HG03108 (cell line): Measurements from ENCODE around the gene MUC20.
"Not testable (repeated sequence)": the region's sequence is repeated elsewhere in the genome, so short reads cannot be mapped to it uniquely, and the experiment has no call there.

Experiments used
- ATAC-seq: cut with Tn5 transposase; IDR thresholded peaks from one replicate; pipeline ENCODE4 v1.9.1; 2021; ENCODE audit warnings: moderate library complexity; ENCODE audit not compliant: unreplicated experiment

Gene MUC20

DNA sequence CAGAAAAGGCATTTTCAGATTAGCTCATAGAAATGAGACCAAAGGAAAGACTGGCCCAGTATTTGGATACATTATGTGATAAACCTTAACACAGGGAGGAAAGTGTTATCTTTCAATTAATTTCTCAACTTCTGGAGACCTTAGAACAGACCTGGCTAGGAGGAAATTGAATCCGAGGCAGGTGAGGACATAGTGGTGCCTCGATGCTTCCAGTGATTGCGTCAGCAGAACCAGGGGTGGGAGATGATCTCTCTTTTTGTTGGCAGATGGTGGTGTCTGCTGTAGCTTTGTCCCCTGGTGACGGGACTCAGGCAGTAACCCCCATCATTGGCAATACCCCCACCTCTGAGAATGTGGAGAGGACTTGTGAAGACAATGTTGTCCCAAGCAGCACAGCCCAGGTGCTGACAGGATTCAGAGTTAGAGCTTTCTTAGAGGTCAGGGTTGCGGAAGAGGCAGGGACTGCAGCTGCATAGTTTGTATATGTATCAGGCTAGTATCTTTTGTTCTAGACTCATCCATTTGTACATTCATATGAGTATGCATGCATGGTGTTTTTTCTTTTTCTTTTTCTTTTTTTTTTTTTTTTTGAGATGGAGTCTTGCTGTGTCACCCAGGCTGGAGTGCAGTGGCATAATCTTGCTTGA lies 27.9 kb upstream of the MUC20 start:
- ATAC-seq, result no peak

DNA sequence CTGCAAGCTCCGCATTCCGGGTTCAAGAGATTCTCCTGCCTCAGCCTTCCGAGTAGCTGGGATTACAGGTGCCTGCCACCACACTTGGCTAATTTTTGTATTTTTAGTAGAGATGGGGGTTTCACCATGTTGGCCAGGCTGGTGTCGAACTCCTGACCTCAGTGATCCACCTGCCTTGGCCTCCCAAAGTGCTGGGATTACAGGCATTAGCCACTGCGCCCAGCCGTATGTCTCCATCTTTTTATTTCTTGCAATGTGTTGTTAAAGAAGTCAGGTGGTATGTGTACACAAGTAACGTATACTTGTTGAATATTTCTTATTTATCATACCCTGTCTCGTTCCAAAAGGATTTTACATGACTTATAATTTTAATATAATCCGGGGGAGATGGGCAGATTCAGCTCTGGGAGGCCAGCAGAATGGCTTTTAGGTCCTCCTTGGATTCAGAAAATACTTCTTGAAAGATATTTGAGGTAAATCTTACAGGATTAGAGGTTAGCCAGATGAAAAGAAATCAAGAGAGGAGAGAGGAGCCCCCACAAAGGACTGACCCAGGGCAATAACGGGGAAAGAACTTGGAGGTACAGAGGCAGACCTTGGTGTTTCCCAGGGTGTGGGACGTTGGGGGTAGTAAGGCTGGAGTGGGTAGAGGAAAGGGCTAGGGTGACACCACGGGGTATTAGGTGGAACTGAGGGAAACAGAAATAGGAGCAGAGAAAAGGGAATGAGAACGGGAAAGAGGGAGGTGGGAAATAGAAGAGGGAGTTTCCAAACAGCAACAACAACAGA lies 27.2 kb upstream of the MUC20 start:
- ATAC-seq, result no peak

DNA sequence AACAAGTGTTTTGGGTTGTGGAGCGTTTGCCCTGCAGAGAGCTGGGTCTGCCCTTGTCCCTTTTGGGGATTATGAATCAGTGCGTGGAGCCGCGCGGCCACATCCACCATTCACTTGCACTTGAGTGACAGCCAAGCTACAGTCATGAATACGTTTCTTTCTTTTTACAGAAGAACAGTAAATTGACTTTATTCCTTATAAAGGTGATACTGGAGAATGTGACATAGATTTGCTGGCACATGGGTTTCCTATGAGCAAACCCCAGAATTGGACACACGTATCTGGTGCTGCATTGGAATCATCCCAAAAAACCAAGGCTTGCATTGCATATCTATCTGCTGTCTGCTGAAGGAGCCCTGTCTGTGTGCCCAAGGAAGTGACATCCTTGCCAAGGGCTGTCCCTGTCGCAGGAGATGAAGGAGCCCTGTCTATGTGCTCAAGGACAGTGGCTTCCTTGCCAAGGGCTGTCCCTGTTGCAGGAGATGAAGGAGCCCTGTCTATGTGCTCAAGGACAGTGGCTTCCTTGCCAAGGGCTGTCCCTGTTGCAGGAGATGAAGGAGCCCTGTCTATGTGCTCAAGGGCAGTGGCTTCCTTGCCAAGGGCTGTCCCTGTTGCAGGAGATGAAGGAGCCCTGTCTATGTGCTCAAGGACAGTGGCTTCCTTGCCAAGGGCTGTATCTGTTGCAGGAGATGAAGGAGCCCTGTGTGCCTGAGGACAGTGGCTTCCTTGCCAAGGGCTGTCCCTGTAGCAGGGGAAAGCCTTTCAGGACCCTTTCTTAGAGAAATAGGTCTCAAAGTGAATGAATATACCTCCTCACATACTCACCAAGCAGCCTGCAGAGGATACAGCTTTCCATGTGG lies 26.3 kb upstream of the MUC20 start:
- not testable (repeated sequence) for ATAC-seq

DNA sequence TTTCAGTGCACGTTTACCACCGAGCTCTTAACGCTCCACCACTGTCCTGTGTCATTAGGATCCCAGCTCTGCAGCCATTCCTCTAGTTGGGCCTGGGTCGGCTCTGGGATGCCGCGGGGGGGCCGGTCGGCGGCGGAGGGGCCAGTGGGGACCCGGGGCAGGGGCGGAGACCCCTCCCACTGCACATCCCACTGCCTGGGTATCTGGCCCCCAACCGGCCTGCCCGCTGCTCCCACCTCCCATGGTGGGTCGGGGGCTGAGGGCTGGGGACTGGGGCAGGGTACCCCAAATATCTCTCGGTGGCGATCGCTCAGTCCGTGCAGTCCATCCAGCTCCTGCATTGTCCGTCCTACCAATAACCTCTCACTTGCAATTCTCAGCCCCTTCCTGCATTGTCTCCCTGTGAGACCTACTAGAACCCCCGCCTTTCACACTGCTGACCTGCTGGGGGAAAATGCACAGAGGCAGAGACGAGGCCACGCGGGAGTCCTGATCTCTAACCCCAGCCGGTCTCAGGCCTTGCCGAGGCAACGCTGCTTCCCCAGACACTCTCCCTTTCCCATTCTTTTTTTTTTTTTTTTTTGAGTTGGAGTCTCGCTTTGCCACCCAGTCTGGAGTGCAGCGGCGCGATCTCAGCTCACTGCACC lies 24.0 kb upstream of the MUC20 start:
- no peak for ATAC-seq

DNA sequence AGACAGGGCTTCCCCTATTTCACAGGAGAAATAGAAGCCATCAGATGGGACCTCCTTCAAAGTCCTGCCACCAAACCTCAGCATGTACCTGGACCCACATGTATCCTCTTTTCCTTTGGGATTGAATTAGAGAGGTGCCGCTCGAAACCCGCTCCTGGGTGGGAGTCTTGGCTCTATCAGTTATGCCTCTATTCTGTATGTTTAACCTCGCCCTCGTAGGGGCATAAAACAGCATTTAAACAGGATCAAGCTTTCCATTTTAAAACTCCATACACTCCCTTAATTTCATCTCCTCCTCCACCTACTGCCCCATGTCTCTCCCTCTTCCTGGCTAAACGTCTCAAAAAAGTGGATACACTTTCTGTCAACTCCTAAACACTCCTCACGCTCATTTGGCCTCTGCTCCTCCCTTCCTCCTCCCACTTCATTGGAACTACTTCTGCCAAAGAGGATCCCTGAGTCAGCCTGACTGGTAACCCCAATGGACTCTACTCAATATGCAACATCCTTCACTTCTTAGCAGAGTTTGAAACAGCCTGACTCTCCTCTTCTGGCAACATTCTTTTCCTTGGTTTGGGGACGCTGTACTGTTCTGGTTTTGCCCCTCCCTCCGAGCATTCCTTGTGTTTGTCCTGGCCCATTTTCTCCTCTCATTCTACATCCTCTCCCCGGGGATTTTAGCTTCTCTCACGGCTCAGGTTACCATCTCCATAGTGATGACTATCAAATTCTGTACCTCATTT lies 23.0 kb upstream of the MUC20 start:
- no peak for ATAC-seq

DNA sequence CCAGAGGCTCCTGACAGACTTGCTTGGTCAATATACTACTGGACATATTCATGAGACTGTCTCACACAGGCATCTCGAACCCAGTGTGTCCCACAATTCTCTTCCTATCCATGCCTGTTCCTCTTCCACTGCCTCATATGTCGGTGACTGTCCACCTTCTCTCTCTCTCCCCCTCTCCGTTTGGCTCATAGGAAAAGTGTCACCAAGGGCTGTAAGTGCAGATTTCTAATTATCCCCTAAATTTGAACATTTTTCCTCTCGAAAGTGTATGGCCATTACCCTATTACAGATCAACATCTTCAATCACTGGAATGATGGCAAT lies 22.5 kb upstream of the MUC20 start:
- no peak for ATAC-seq

DNA sequence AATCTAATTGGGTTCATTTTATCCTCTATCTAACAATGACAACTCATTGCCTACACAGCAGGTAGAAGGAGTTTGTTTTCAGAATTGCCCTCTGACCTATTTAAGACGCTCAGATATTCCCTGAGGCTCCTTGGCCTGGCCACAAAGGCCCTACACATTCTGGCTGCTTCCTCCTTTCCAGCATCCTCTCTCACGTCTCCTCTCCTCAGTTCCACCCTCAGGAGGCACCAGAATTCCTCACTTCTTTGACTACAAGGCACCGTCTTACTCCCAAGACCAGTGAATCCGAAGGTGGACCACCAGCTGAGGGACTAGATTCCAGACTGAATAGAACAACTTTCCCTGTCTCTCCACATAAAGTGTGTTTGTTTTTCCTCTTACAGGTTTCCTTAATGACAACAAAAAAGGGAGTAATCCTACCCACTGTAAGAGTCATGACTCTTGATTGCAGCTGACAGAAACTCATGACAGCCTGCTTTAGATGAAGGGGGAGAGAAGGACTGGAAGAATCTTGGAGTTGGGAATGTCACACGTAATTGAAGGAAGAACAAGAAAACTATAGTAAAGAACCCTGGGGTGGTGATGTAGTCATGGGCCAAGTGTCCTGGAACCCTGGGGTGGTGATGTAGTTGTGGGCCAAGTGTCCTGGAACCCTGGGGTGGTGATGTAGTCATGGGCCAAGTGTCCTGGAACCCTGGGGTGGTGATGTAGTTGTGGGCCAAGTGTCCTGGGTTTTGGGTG lies 22.0 kb upstream of the MUC20 start:
- no peak for ATAC-seq

DNA sequence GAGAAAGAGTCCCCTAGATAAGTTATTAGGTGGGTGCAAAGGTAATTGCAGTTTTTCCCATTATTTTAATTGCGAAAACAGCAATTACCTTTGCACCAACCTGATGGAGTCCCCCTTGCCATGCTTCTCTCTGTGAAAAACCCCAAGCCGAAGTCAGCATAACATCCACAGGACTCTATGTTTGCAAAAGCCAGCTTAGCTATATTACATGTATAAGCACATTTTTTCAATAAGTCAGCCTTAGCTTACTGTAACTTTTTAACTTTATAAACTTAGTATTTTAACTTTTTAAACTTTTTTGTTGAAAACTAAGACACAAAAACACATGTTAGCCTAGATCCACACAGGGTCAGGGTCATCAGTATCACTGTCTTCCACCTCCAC lies 21.4 kb upstream of the MUC20 start:
- no peak for ATAC-seq

DNA sequence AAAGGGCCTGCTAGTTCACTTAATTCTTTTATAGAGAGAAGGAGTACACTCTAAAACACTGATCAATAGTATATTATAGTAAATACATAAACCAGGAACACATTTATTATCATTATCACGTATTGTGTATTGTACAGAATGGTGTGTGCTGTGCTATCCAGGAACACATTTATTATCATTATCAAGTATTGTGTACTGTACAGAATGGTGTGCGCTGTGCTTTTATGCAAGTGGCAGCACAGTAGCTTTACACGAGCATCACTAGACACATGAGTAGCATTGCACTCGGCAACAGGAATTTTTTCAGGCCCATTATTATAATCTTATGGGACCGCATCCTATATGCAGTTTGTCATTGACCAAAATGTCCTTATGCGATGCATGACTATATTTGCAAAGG lies 20.9 kb upstream of the MUC20 start:
- ATAC-seq, result no peak

DNA sequence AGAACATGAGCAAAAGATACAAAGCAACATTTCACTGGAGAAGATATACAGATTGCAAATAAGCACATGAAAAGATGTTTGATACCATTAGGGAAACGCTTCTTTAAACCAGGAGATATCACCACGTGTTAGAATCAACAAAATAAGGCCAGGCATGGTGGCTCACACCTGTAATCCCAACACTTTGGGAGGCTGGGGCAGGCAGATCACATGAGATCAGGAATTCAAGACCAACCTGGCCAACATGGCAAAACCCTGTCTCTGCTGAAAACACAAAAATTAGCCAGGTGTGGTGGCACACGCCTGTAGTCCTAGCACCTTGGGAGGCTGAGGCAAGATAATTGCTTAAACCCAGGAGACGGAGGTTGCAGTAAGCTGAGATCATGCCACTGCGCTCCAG lies 20.5 kb upstream of the MUC20 start:
- no peak for ATAC-seq

DNA sequence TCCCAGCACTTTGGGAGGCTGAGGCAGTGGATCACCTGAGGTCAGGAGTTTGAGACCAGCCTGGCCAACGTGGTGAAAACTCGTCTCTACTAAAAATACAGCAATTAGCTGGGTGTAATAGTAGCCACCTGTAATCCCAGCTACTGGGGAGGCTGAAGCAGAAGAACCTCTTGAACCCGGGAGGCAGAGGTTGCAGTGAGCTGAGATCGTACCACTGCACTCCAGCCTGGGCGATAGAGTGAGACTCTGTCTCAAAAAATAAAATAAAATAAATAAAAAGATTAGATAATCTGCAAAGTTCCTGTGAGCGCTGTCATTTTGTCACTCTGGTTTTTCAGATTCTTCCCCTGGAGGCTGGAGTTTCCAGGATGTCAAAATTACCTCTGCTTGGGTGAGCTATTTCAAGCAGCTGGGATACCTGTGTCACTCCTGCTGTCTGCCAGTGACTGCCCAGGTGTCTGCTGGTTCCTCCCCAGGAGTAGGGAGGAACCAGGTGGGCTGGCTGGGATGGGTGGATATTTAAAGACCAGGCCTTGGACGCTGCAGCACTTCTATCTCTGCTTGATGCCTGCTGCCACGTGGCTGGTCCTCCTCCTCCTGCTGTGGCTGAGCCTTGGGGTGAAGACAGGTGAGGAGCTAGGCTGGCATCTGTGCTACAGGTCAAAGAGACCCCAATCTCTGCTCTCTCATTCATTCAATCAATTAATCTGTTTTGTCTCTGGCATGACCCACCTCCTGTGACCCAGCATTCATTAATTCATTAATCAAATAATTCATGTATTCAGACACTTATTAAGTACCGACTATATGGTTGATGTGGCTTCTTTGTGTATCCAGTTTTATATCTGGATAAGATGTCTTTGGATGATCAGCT lies 19.5 kb upstream of the MUC20 start:
- ATAC-seq, result no peak

DNA sequence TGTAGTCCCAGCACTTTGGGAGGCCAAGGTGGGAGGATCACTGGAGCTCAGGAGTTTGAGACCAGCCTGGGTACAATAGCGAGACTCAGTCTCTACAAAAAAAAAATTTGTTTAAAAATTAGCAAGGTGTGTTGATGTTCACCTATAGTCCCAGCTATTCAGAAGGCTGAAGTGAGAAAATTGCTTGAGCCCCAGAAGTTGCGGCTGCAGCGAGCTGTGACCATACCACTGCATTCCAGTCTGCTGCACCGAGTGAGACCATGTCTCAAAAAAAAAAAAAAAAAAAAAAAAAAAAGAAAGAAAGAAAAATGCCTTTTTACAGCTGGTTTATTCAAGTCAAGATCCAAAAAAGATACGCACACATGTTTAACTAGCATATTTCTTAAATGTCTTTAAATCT lies 17.0 kb upstream of the MUC20 start:
- ATAC-seq, result no peak

DNA sequence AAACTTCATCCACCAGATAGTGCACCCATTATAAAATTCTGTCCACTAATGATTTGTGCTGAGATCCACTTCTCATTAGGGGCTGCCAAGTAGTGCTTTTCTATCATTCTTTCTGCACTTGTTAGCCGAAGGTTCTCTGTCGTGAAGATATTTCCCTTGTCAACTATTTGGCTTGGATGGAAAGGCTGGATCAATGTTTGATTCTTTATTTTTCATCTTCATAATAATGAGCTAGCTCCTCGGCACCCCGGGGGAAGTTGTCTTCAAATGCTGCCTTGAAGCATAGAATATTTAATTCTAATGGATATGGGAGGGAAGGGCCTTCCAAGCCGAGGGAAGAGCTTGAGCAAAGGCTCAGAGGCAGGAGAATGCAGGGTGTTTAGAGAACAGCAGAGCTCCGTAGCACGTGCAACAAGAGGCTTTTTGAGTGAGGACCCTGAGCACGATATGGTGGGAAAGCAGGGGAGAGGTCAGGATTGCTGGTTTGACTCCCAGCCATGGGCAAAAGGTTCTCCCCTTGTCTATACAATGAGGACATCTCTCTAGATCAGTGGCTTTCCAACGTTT lies 16.3 kb upstream of the MUC20 start:
- ATAC-seq, result no peak

DNA sequence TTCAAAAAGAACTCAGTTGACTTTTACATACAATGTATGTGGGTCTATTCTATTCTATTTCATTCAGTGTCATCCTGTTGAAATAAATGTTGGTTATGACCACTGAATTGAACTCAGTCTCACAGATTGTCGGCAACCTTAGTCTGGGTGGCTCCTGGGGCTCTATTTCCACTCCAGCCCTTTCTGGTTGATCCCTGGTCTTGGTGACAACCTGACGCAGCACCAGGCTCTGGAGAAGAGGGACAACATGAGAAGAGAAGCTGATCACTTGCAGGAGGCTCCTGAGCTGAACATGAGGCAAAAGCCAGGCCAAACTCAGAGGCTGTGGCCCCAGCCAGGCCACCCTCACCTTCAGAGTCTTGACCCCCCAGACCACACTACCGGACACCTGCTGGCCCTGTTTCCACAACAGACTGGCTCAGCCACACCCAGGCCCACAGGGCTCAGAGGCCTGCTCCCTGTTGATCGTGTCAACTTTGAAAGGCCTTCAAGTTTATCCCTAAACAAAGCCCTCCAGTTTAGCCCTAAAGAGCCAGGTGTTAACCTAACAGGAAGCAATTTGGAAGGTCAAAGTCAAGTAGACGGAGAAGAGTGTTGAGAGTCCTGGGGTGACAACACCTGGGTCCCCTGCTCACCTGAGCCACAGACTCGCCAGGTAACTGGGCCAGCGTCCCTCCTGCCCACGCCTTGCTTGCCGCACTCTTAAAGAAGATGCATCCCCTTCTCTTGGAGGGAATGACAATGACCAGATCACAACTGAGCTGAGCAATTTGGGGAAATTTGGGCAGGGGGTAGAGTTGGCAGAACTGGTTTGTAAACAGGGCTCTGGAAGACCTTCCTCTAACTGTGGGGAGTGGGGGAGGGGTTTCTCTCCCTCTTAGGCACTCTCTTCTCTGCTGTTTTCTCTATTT lies 15.4 kb upstream of the MUC20 start:
- no peak for ATAC-seq

DNA sequence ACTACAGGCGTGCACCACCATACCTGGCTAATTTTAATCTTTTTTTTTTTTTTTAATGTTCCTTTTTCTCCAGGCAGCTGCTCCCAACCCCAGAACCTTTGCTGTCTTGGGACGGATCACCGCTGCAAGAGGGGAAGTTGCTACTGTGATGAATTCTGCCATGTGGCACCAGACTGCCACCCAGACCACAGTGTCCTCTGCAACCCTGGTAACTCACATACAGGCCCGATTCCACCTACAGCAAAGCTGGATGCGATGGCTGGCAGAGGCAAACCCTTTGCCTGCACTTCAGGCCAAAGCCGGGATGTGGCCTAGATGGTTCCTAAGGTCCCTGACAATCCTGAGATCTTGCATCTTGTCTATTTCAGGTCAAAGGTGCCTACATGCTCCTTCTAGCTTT lies 12.7 kb upstream of the MUC20 start:
- no peak for ATAC-seq

DNA sequence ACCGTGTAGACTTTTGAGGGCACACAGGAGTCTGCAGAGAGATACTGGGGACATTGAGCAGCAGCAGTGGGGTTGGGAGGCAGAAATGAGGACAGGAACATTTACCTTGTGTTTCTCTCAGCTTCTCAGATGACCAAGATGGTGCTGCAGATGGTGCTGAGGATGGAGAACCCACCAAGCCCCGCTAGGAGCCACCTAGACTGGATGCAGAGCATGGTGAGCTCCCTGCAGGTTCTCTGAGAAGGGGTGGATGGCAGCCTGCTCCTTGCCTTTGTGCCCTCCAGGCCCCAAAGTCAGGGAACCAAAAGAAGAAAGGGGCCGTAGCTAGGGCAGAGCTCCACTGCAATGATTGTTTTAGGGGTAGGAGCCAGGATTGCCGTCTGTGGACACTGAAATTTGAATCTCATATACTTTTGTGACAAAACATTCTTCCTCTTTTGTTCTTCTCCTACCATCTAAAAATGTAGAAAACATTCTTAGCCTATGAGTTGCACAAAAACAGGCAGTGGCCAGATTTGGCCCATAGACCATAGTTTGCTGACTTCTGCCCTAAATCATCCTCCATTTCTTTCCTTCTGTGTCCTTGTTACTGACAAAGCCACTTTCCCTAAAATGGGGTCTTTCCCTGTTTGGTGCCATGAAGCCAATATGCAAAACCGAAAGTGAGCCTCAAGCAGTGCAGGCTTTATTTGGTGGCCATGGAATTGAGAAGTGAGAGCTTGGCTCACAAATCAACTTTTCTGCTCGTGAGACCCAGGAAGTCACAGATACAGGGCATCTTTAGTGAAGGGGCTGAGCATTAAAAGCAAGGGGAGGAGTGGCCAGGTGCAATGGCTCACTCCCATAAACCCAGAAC lies 11.9 kb upstream of the MUC20 start:
- ATAC-seq, result no peak

DNA sequence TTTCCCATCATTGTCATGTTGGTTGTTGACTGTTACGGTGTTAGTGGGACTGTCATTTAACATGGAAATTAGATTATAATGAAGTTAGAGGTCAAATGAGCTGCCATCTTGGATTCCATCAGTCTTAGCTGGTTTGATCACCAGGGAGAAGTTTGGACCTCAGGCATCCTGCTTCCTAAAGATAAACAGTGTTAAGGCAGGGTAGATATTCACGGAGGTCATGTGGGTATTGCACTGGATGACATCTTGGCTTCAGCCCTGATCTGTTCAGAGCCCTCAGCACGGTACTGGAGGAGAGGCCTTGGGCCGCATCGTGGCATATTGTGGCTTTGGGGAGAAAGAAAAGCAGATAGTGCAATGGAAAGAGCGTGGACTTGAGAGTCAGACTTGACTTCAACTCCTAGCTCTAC lies 11.1 kb upstream of the MUC20 start:
- ATAC-seq, result no peak
